DOHH2 (cell line): ENCODE data around the gene FAXC.

Experiments used
- EZH2phosphoT487 ChIP-seq: fragments of 200-600 bp; sonication (generic); IDR thresholded peaks from 2 replicates; pipeline ENCODE4 v1.6.1; 2017; ENCODE audit warnings: borderline replicate concordance, mild to moderate bottlenecking, antibody characterized with exemption, low read length, moderate library complexity, mixed read lengths
- TF ChIP-seq, protein P1 (sequence below): fragments of 200-600 bp; sonication (generic); IDR thresholded peaks from one replicate; pipeline ENCODE4 v1.5.1; 2014; ENCODE audit warnings: antibody characterized with exemption, mild to moderate bottlenecking, low read depth, low read length; ENCODE audit not compliant: poor library complexity, severe bottlenecking

DNA sequence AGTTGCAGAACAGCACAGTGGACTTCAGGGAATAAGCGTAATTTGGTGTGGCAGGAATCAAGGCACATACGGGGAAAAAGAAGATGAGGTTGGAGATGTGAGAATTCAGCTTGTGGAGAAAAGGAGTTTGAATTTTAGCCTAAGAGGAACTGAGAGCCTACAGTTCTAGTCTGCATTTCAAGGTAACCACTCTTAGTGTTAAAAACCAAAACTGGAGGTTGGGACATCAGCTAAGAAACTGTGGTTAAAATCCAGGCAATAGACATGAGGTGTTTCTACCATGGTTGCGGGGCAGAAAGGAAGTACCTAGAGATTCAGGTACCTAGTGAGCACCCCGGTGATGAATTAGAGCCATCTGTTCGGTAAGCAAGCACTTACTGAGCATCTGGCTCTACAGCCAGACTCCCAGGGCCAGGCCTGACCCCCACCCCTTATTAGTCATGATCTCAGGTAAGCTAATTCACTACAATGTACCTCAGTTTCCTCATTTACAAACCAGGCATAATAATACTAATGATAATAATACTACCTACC, 44.4 kb downstream of the FAXC start:
- TF ChIP-seq, protein P1, sequence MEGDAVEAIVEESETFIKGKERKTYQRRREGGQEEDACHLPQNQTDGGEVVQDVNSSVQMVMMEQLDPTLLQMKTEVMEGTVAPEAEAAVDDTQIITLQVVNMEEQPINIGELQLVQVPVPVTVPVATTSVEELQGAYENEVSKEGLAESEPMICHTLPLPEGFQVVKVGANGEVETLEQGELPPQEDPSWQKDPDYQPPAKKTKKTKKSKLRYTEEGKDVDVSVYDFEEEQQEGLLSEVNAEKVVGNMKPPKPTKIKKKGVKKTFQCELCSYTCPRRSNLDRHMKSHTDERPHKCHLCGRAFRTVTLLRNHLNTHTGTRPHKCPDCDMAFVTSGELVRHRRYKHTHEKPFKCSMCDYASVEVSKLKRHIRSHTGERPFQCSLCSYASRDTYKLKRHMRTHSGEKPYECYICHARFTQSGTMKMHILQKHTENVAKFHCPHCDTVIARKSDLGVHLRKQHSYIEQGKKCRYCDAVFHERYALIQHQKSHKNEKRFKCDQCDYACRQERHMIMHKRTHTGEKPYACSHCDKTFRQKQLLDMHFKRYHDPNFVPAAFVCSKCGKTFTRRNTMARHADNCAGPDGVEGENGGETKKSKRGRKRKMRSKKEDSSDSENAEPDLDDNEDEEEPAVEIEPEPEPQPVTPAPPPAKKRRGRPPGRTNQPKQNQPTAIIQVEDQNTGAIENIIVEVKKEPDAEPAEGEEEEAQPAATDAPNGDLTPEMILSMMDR, result no peak
- no peak for TF ChIP-seq EZH2phosphoT487
